Esophagus muscularis mucosa (tissue), 4 donors: ENCODE measurements around the gene MUC5B. TPM values are rescaled to one million over a fixed set of nuclear protein-coding genes. Genes with fewer than 3 reads are reported as not detected.

ENCODE experiments used
- DNase-seq: peaks from one replicate; pipeline ENCODE4 v3.0.0-alpha.2; 2017; ENCODE audit errors: extremely low spot score
- H3K27ac ChIP-seq, 4 donors: fragments of 200-600 bp; sonication (generic); replicated peaks in 1 of 4; 1 replicate in 3 of 4; 2 replicates in 1 of 4; pipeline ENCODE4 v1.5.1; 2016 to 2019; ENCODE audit warnings: mild to moderate bottlenecking in 1 of 4
- H3K27me3 ChIP-seq, 4 donors: fragments of 200-600 bp; sonication (generic); one replicate each; pipeline versions ENCODE4 v1.5.1 to v1.6.0; 2016 to 2019
- H3K36me3 ChIP-seq, 4 donors: fragments of 200-600 bp; sonication (generic); one replicate each; pipeline ENCODE4 v1.5.1; 2016 to 2019
- H3K4me1 ChIP-seq, 4 donors: fragments of 200-600 bp; sonication (generic); one replicate each; pipeline ENCODE4 v1.5.1; 2016 to 2019
- H3K4me3 ChIP-seq, 4 donors: fragments of 200-600 bp; sonication (generic); 1 replicate in 2 of 4; 2 replicates in 2 of 4; pipeline ENCODE4 v1.5.1; 2016 to 2019; ENCODE audit warnings: mild to moderate bottlenecking in 4 of 4, moderate library complexity in 1 of 4
- H3K9me3 ChIP-seq, 4 donors: fragments of 200-600 bp; sonication (generic); 1 replicate in 3 of 4; 2 replicates in 1 of 4; pipeline ENCODE4 v1.5.1; 2016 to 2019
- EP300 ChIP-seq: sonication (generic); formaldehyde crosslinking; IDR thresholded peaks from one replicate; pipeline ENCODE4 v1.6.1; 2017; ENCODE audit warnings: antibody characterized with exemption
- POLR2A ChIP-seq: fragments of 450-650 bp; IDR thresholded peaks from one replicate; pipeline ENCODE4 v1.6.1; 2017; ENCODE audit warnings: antibody characterized with exemption, moderate library complexity, mild to moderate bottlenecking, low read depth
- POLR2AphosphoS5 ChIP-seq, 2 donors: sonication (generic); formaldehyde crosslinking; IDR thresholded peaks; one replicate each; pipeline ENCODE4 v1.6.1; 2017; ENCODE audit warnings: antibody characterized with exemption in 2 of 2
- WGBS: methylation state at CpG from one replicate; pipeline ENCODE4 v1.1.5; 2018; 5-methylcytosine and 5-hydroxymethylcytosine counted together
- intact Hi-C: fragments of 100-400 bp; cut with DNase I; formaldehyde crosslinking; loops from one replicate; pipeline ENCODE4 v1.15.1; 2023
- total RNA-seq, 4 donors: library from RNA; depleted of rRNA; stranded (reverse); fragments of >200 nt; gene quantifications; one replicate each; pipeline versions ENCODE4 v1.1.0 to v1.2.1, GENCODE V29; 2016
- TF ChIP-seq, protein P1 (sequence below), 3 experiments: fragments of 200-600 bp in 2 of 3; fragments of 450-650 bp in 1 of 3; sonication (generic) in 2 of 3; IDR thresholded peaks; one replicate each; pipeline ENCODE4 v1.5.1; 2017 to 2019; ENCODE audit warnings: antibody characterized with exemption in 3 of 3, mild to moderate bottlenecking in 2 of 3, moderate library complexity in 1 of 3

Gene MUC5B
- total RNA-seq, 4 donors from 2014 or later = under 0.01 to 0.45 (median 0.06) TPM; not detected in 1

DNA sequence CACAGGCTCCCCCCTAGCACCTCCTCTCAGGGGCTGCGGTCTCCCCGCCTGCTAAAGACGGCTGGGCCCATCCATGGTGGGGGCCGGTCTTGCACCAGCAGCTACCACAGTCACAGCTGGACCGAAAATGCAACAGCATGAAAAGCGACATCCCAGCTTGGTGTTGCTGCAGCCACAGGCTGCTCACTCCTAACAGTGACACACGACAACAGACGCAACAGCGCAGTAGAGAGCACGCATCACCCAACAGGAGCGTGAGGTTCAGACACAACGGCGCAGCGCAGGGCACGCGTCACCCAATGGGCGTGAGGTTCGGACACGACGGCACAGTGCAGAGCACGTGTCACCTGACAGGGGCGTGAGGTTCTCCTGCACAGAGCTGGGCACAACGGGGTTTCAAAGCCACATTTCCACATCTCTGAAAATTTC lies 62.5 kb downstream of the MUC5B start:
- Histone ChIP-seq H3K4me3 (no peak overlapping the region), H3K36me3 (peaks cover 67 to 89% (median 84%) of the 10 kb centered on the region in 4 donors), H3K27ac (no peak overlapping the region), H3K9me3 (no peaks in the 10 kb centered on the region), H3K4me1 (peaks cover 0 to 9% (median 4%) of the 10 kb centered on the region in 4 donors), H3K27me3 (no peaks in the 10 kb centered on the region)
- TF ChIP-seq, protein P1, sequence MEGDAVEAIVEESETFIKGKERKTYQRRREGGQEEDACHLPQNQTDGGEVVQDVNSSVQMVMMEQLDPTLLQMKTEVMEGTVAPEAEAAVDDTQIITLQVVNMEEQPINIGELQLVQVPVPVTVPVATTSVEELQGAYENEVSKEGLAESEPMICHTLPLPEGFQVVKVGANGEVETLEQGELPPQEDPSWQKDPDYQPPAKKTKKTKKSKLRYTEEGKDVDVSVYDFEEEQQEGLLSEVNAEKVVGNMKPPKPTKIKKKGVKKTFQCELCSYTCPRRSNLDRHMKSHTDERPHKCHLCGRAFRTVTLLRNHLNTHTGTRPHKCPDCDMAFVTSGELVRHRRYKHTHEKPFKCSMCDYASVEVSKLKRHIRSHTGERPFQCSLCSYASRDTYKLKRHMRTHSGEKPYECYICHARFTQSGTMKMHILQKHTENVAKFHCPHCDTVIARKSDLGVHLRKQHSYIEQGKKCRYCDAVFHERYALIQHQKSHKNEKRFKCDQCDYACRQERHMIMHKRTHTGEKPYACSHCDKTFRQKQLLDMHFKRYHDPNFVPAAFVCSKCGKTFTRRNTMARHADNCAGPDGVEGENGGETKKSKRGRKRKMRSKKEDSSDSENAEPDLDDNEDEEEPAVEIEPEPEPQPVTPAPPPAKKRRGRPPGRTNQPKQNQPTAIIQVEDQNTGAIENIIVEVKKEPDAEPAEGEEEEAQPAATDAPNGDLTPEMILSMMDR (IDR thresholded peaks at IDR 0.05) = no peak
- no peak for TF ChIP-seq EP300
- TF ChIP-seq POLR2A = no peak
- no peak for TF ChIP-seq POLR2AphosphoS5 (IDR thresholded peaks at IDR 0.05)
- 93% methylated on average over 17 of the region's 23 CpGs for WGBS
- no peak for DNase-seq
- intact Hi-C loops = no loop called here

DNA sequence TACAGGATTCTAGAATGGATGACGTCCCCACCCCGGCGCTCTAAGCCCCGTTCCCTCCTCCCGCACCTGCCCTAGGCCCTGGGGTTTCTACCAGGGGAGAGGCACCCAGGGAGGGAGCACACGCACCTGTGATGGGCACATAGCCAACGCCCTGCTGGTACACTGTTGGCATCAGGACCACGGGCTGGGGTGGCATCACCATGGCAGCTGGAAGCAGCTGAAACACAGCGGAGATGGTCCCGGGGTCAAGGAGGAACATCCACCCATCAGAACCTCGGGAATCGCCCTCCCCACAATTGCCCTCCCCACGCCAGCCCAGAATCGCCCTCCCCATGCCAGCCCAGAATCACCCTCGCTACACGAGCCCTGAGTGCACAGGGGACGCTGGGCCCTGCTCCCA lies 63.0 kb downstream of the MUC5B start:
- Histone ChIP-seq H3K27me3 (no peaks in the 10 kb centered on the region), H3K27ac (no peak overlapping the region), H3K4me3 (no peak overlapping the region), H3K4me1 (peaks cover 0 to 9% (median 4%) of the 10 kb centered on the region in 4 donors), H3K9me3 (no peaks in the 10 kb centered on the region), H3K36me3 (peaks cover 66 to 89% (median 84%) of the 10 kb centered on the region in 4 donors)
- TF ChIP-seq, protein P1 (IDR thresholded peaks at IDR 0.05) = no peak
- TF ChIP-seq EP300 (no peak), POLR2AphosphoS5 (IDR thresholded peaks at IDR 0.05) (no peak), POLR2A (no peak)
- WGBS = 90% methylated on average over 17 of the region's 17 CpGs
- DNase-seq = no peak
- intact Hi-C loops = no loop called here

GRCh38 chr11:1287928-1288327 lies 65.1 kb downstream of the MUC5B start:
- 92% methylated on average over 5 of the region's 9 CpGs for WGBS
- H3K4me1 ChIP-seq = peaks cover 0 to 8% (median 2%) of the 10 kb centered on the region in 4 donors
- H3K9me3 ChIP-seq = no peaks in the 10 kb centered on the region
- no peak overlapping the region for H3K4me3 ChIP-seq
- no peak for DNase-seq
- intact Hi-C loops = no loop called here
- peaks cover 59 to 92% (median 83%) of the 10 kb centered on the region in 4 donors for H3K36me3 ChIP-seq
- TF ChIP-seq POLR2AphosphoS5 (IDR thresholded peaks at IDR 0.05) (no peak), EP300 (no peak), POLR2A (no peak)
- TF ChIP-seq, protein P1 (IDR thresholded peaks at IDR 0.05) = no peak
- no peaks in the 10 kb centered on the region for H3K27me3 ChIP-seq
- no peak overlapping the region for H3K27ac ChIP-seq

GRCh38 chr11:1288426-1289151 lies 65.7 kb downstream of the MUC5B start:
- Histone ChIP-seq H3K36me3 (peaks cover 55 to 92% (median 83%) of the 10 kb centered on the region in 4 donors), H3K27ac (no peak overlapping the region), H3K9me3 (no peaks in the 10 kb centered on the region)

More at GRCh38 chr11:1288426-1289151, 65.7 kb downstream of the MUC5B start:
- peaks cover 0 to 13% (median 3%) of the 10 kb centered on the region in 4 donors for H3K4me1 ChIP-seq
- DNase-seq = no peak
- intact Hi-C loops = no loop called here
- TF ChIP-seq POLR2AphosphoS5 (IDR thresholded peaks at IDR 0.05) (no peak), POLR2A (no peak), EP300 (no peak)
- TF ChIP-seq, protein P1 (IDR thresholded peaks at IDR 0.05) = no peak
- 94% methylated on average over 11 of the region's 30 CpGs for WGBS
- no peaks in the 10 kb centered on the region for H3K27me3 ChIP-seq
- no peak overlapping the region for H3K4me3 ChIP-seq
